ENCODE measurements around the gene C2CD2.

GRCh38 chr21:41886328-41886727 lies 67.5 kb downstream of the C2CD2 start:
- TF ChIP-seq, protein P1, sequence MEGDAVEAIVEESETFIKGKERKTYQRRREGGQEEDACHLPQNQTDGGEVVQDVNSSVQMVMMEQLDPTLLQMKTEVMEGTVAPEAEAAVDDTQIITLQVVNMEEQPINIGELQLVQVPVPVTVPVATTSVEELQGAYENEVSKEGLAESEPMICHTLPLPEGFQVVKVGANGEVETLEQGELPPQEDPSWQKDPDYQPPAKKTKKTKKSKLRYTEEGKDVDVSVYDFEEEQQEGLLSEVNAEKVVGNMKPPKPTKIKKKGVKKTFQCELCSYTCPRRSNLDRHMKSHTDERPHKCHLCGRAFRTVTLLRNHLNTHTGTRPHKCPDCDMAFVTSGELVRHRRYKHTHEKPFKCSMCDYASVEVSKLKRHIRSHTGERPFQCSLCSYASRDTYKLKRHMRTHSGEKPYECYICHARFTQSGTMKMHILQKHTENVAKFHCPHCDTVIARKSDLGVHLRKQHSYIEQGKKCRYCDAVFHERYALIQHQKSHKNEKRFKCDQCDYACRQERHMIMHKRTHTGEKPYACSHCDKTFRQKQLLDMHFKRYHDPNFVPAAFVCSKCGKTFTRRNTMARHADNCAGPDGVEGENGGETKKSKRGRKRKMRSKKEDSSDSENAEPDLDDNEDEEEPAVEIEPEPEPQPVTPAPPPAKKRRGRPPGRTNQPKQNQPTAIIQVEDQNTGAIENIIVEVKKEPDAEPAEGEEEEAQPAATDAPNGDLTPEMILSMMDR (IDR thresholded peaks at IDR 0.05; ENCODE audit: control extremely low read depth in 1 of 3, insufficient read depth in 1 of 3, low read depth in 1 of 3, low read length in 3 of 3) = no peak
- no peak for TF ChIP-seq TAF7 (optimal IDR thresholded peaks at IDR 0.05; ENCODE audit: borderline replicate concordance, low read depth, low read length)
